ENCODE data around the gene ARSG.
A peak's percentile ranks its signal among the peaks of the same experiment; 100 is the strongest.

- TF ChIP-seq MYC (IDR thresholded peaks at IDR 0.05; ENCODE audit: borderline replicate concordance, low read length), result no peak
- peak; percentile 92 for TF ChIP-seq CTCF (IDR thresholded peaks at IDR 0.05)
- TF ChIP-seq RFX5 (IDR thresholded peaks at IDR 0.05), result no peak
- no peak for TF ChIP-seq REST (IDR thresholded peaks at IDR 0.05)
- TF ChIP-seq KDM5A (IDR thresholded peaks at IDR 0.05), result no peak
- no peak for TF ChIP-seq CBX8 (IDR thresholded peaks at IDR 0.05)
- TF ChIP-seq USF2 (IDR thresholded peaks at IDR 0.05), result no peak
These were observed 171.3 kb downstream of the ARSG start for GRCh38 chr17:68462381-68463210.
